Right atrium auricular region (tissue), 2 donors: Measurements from ENCODE around the gene MSMO1. TPM values are rescaled to one million over a fixed set of nuclear protein-coding genes. Genes with fewer than 3 reads are reported as not detected.

Experiments used
- DNase-seq: peaks from one replicate; pipeline ENCODE4 v3.0.0-alpha.2; 2019; ENCODE audit warnings: low spot score
- H3K27ac ChIP-seq, 2 donors: fragments of 200-600 bp; sonication (generic); 1 replicate in 1 of 2; 2 replicates in 1 of 2; pipeline ENCODE4 v1.5.1; 2016 to 2019
- H3K27me3 ChIP-seq, 2 donors: fragments of 200-600 bp; sonication (generic); one replicate each; pipeline versions ENCODE4 v1.5.1 to v1.6.0; 2017 to 2019
- H3K36me3 ChIP-seq: fragments of 200-600 bp; sonication (generic); one replicate; pipeline ENCODE4 v1.5.1; 2016
- H3K4me1 ChIP-seq, 2 donors: fragments of 200-600 bp; sonication (generic); one replicate each; pipeline versions ENCODE4 v1.5.1 to v1.6.0; 2017 to 2019
- H3K4me3 ChIP-seq, 2 donors: fragments of 200-600 bp; sonication (generic); 1 replicate in 1 of 2; 2 replicates in 1 of 2; pipeline ENCODE4 v1.5.1; 2017 to 2019; ENCODE audit warnings: mild to moderate bottlenecking in 1 of 2, moderate library complexity in 1 of 2
- H3K9me3 ChIP-seq, 2 donors: fragments of 200-600 bp; sonication (generic); one replicate each; pipeline ENCODE4 v1.5.1; 2019
- CTCF ChIP-seq, 2 donors: fragments of 200-600 bp; sonication (generic); IDR thresholded peaks; one replicate each; pipeline ENCODE4 v1.5.1; 2019; ENCODE audit warnings: antibody characterized with exemption in 2 of 2
- total RNA-seq, 2 donors: library from RNA; depleted of rRNA; stranded (reverse); fragments of >200 nt; gene quantifications; one replicate each; pipeline ENCODE4 v1.1.0, GENCODE V29; 2016

Gene MSMO1
- total RNA-seq, 2 donors from 2014 or later: 11.3 to 20.3 TPM

- H3K27me3 ChIP-seq: no peaks in the 10 kb centered on the region
- peak in 1 of 2 donors; percentile 53 for TF ChIP-seq CTCF (IDR thresholded peaks at IDR 0.05)
- DNase-seq: peak; percentile 81
- H3K27ac ChIP-seq: peak within 1 kb of the TSS; percentile 65 to 78
- H3K4me1 ChIP-seq: no peaks in the 10 kb centered on the region
- H3K4me3 ChIP-seq: peak within 1 kb of the TSS; percentile 46 to 69
- peaks cover 0 to 11% of the 10 kb centered on the region in 2 donors for H3K9me3 ChIP-seq
- H3K36me3 ChIP-seq: no peaks in the 10 kb centered on the region
These were observed 51.5 kb downstream of the MSMO1 start, which contains the start of gene CPE for GRCh38 chr4:165378745-165379677. TSS of gene CPE (plus strand) at chr4:165379008. CDS start at chr4:165379222, 214 bp downstream.

- Histone ChIP-seq H3K36me3 (no peaks in the 10 kb centered on the region), H3K27me3 (no peaks in the 10 kb centered on the region), H3K4me1 (no peaks in the 10 kb centered on the region), H3K9me3 (peaks cover 0 to 4% of the 10 kb centered on the region in 2 donors), H3K27ac (peak overlapping the region; percentile 65 to 78), H3K4me3 (peak overlapping the region; percentile 46 to 69)
- DNase-seq: no peak
- TF ChIP-seq CTCF (IDR thresholded peaks at IDR 0.05): no peak
These were observed 52.2 kb downstream of the MSMO1 start for GRCh38 chr4:165379678-165380064.

- H3K4me3 ChIP-seq: no peak overlapping the region
- H3K27me3 ChIP-seq: no peaks in the 10 kb centered on the region
These were observed 53.3 kb downstream of the MSMO1 start for GRCh38 chr4:165380805-165381204.

GRCh38 chr4:165381821-165382373 is 54.4 kb downstream of the MSMO1 start:
- H3K27ac ChIP-seq: no peak overlapping the region
- DNase-seq: no peak
- no peaks in the 10 kb centered on the region for H3K27me3 ChIP-seq
- no peaks in the 10 kb centered on the region for H3K9me3 ChIP-seq
- no peaks in the 10 kb centered on the region for H3K36me3 ChIP-seq
- TF ChIP-seq CTCF (IDR thresholded peaks at IDR 0.05): no peak
- no peak overlapping the region for H3K4me3 ChIP-seq
- no peaks in the 10 kb centered on the region for H3K4me1 ChIP-seq

More at GRCh38 chr4:165380805-165381204, 53.3 kb downstream of the MSMO1 start:
- DNase-seq: no peak
- Histone ChIP-seq H3K9me3 (no peaks in the 10 kb centered on the region), H3K36me3 (no peaks in the 10 kb centered on the region), H3K27ac (no peak overlapping the region), H3K4me1 (no peaks in the 10 kb centered on the region)
- TF ChIP-seq CTCF (IDR thresholded peaks at IDR 0.05): no peak

GRCh38 chr4:165382640-165383039 is 55.2 kb downstream of the MSMO1 start:
- no peaks in the 10 kb centered on the region for H3K4me1 ChIP-seq
- H3K27me3 ChIP-seq: no peaks in the 10 kb centered on the region
- no peak for TF ChIP-seq CTCF (IDR thresholded peaks at IDR 0.05)
- no peak overlapping the region for H3K27ac ChIP-seq
- no peak overlapping the region for H3K4me3 ChIP-seq
- no peaks in the 10 kb centered on the region for H3K36me3 ChIP-seq
- H3K9me3 ChIP-seq: no peaks in the 10 kb centered on the region
- no peak for DNase-seq
